ENCODE results near the gene PCED1B.
"Not testable (repeated sequence)": the region's sequence is repeated elsewhere in the genome, so short reads cannot be mapped to it uniquely, and the experiment has no call there.

Gene PCED1B

DNA sequence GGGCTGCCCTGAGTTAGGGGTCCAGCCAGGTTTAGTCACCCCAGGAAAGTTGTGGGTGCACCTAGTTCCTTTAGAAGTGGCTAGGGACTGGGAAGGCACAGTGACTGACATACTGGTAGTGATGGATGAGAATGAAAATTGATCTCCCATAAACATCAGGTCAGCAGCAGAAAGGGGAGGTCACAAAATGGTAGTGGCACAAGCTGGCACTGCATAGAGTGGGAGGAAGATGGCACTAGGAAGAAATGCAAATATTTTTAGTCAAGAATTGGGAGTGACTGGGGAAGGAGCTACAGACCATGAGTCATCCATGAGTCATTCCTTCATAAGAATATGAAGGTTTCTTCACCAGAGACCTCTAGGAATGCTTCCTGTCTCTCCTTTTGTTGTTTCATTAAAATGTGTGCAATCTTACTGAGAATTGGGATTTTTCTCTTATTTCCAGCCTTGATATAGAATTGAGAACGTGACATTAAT, 198.6 kb downstream of the PCED1B start:
- no peak overlapping the region for H3K4me3 ChIP-seq
- H3K27ac ChIP-seq: peak overlapping the region in 13 of 21 experiments; percentile 8 to 90 (median 73)

DNA sequence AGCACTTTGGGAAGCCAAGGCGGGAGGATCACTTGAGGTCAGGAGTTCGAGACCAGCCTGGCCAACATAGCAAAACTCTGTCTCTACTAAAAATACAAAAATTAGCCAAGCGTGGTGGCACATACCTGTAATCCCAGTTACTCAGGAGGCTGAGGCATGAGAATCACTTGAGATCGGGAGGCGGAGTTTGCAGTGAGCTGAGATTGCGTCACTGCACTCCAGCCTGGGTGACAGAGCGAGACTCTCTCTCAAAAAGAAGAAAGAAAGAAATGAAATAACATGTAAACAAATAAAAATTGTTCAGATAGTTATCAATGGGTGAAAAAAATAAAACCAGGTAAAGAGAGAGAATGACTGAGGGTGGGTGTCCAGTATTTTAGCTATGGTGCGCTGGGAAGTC, 200.3 kb downstream of the PCED1B start:
- H3K27ac ChIP-seq, H3K4me3 ChIP-seq: not testable (repeated sequence)

DNA sequence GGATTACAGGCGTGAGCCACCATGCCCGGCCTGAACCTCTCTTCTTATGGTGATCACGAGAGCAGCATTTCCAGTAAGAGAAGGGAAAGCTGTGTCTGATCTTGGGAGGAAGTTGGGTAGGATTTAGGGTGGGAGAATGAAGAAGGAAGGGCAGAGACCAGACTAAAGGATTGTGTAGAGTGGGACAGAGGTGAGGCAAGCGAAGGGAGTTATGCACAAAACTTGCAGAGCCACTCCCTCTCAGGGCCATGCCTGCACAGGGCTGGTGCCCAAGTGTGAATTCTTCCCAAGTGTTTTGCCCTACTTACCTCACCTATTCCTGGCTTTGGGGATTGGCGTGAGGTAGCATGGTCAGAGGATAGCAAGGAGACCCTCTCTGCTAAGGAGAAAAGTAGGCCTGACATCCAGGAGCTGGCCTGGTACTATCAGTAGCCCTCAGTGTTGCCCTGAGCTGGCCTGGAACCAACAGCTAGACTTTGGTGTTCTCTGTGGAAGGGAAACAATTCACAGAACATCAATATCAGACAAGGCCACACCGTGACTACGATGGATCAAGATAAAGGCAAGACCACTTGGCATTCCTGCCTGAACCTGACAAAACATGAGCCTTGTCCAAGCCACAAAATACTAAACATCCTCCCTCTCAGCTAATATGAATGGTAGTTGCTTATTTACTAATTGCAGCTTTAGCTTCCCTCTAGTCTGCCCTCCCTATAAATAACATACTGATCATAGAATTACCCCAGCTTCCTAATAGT, 201.3 kb downstream of the PCED1B start:
- no peak overlapping the region for H3K27ac ChIP-seq
- no peak overlapping the region for H3K4me3 ChIP-seq

DNA sequence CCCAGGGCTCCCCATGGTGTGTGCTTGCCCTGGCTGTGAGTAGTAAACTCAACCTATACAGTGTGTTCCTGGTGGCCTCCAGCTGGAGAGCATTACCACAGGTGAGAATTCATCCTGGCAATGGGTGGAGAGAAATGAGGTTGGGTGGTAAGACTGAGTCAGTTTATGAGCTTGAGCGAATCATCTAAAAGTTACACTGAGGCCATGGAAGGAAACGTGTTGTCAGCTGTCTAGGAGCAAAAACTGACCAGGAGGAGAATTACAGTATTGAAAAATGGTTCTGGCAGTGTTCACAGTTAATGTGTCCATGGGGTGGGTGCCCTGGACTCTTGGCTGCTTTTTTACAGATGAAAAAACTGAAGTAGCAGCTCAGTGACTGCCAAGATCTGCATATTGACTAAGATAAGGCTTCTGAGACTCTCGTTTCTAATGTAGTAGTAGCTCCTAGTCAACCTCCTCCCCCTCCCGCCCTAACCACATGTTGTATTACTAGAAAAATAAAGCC, 202.3 kb downstream of the PCED1B start:
- Histone ChIP-seq H3K4me3 (no peak overlapping the region), H3K27ac (peak overlapping the region in 1 of 21 experiments; percentile 2)

DNA sequence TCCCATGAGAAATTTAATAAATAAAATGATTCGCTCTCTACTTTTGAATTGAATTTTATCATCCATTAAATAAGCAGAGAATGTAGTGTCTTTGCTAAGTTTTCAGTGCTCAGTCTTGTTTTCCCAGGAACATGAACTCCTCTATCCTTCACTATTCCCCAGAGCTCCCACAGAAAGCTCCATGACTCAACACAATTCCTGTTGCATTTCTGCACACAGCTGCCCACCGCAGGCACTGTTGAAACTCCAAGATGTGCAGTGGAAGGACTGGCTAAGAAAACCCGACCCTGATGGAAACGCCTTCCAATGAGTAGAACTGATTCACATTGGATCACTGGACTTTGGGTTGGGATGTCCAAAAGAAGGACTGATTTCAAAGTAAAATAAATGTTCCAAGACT, 202.8 kb downstream of the PCED1B start:
- Histone ChIP-seq H3K4me3 (no peak overlapping the region), H3K27ac (peak overlapping the region in 1 of 21 experiments; percentile 2)
